ENCODE measurements around the gene CNTN4. TPM values are rescaled to one million over a fixed set of nuclear protein-coding genes. Genes with fewer than 3 reads are reported as not detected.

CNTN4 gene
- total and polyA plus RNA-seq, 2 donors (not counting 3 experiments of a cell fraction or from before 2014, with no cell fraction given): not detected

DNA sequence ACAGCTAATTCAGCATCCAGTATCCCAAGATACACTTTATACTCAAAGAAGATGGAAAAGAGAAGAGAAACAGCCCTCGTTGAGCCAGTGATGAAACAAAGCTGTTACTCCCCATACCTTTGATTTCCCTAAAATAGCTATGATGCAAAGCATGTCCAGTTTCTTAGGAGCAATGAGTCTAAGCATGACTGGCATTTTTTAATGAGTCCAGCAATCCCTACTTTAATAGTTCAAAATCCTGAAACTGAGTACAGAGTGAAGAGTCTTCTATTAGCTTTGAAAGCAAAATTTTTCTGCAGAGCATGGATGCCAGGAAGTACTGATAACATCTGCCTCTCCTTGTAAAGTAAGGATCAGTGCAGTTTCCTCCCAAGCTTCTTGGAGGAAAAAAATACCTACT lies 708.8 kb downstream of the CNTN4 start:
- CTCF ChIA-PET: no interaction called here
- TF ChIP-seq, protein P1, sequence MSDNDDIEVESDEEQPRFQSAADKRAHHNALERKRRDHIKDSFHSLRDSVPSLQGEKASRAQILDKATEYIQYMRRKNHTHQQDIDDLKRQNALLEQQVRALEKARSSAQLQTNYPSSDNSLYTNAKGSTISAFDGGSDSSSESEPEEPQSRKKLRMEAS (IDR thresholded peaks at IDR 0.05; ENCODE audit: insufficient read depth, insufficient read length): no peak
- TF ChIP-seq POLR2AphosphoS5 (IDR thresholded peaks at IDR 0.05; ENCODE audit: insufficient read depth, low read depth, low read length) (no peak), GATA2 (IDR thresholded peaks at IDR 0.05; ENCODE audit: insufficient read depth, insufficient read length, low read depth, low read length) (no peak), FOS (IDR thresholded peaks at IDR 0.05; ENCODE audit: borderline replicate concordance, insufficient read depth, low read length) (no peak), EZH2 (IDR thresholded peaks at IDR 0.05; ENCODE audit: borderline replicate concordance, low read depth, low read length, severe bottlenecking) (no peak), MYC (IDR thresholded peaks at IDR 0.05; ENCODE audit: low read depth, low read length) (no peak), POLR2A (IDR thresholded peaks at IDR 0.05; ENCODE audit: low read depth, low read length) (no peak), JUN (IDR thresholded peaks at IDR 0.05; ENCODE audit: borderline replicate concordance, insufficient read depth, insufficient read length, low read depth) (no peak)
- TF ChIP-seq, protein P2, sequence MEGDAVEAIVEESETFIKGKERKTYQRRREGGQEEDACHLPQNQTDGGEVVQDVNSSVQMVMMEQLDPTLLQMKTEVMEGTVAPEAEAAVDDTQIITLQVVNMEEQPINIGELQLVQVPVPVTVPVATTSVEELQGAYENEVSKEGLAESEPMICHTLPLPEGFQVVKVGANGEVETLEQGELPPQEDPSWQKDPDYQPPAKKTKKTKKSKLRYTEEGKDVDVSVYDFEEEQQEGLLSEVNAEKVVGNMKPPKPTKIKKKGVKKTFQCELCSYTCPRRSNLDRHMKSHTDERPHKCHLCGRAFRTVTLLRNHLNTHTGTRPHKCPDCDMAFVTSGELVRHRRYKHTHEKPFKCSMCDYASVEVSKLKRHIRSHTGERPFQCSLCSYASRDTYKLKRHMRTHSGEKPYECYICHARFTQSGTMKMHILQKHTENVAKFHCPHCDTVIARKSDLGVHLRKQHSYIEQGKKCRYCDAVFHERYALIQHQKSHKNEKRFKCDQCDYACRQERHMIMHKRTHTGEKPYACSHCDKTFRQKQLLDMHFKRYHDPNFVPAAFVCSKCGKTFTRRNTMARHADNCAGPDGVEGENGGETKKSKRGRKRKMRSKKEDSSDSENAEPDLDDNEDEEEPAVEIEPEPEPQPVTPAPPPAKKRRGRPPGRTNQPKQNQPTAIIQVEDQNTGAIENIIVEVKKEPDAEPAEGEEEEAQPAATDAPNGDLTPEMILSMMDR (IDR thresholded peaks at IDR 0.05; ENCODE audit: extremely low read depth in 1 of 2, insufficient read depth in 1 of 2, low read depth in 1 of 2, low read length in 2 of 2): no peak
- Histone ChIP-seq H3K79me2 (ENCODE audit: control insufficient read depth, insufficient read depth, low read length) (no peaks in the 10 kb centered on the region), H3K4me1 (ENCODE audit: control insufficient read depth, extremely low read depth, insufficient read depth, low read length) (no peaks in the 10 kb centered on the region), H4K20me1 (replicated peaks; ENCODE audit: control insufficient read depth, extremely low read depth, insufficient read depth, low read length) (no peaks in the 10 kb centered on the region), H3K4me2 (ENCODE audit: insufficient read depth, low read length) (no peak overlapping the region), H3K9me1 (replicated peaks; ENCODE audit: control insufficient read depth, extremely low read depth, insufficient read depth, low read length) (no peaks in the 10 kb centered on the region), H3K27me3 (ENCODE audit: control insufficient read depth in 2 of 2, insufficient read depth in 2 of 2, low read length in 2 of 2) (no peaks in the 10 kb centered on the region), H3K9me3 (replicated peaks; ENCODE audit: control insufficient read depth, insufficient read depth, low read length) (no peaks in the 10 kb centered on the region), H3K27ac (ENCODE audit: insufficient read depth, low read depth, low read length) (no peak overlapping the region), H3K4me3 (replicated peaks in 1 of 3; ENCODE audit: insufficient read depth in 1 of 3, low read depth in 1 of 3, low read length in 3 of 3) (no peak overlapping the region), H3K36me3 (ENCODE audit: control insufficient read depth in 2 of 2, extremely low read depth in 1 of 2, insufficient read depth in 2 of 2, low read length in 2 of 2) (no peaks in the 10 kb centered on the region), H3K9ac (replicated peaks; ENCODE audit: extremely low read depth, insufficient read depth, low read length) (no peak overlapping the region), H2AFZ (ENCODE audit: low read depth, low read length) (no peak overlapping the region)
- dilution Hi-C loops (cut with MboI; ENCODE audit: extremely low pct_ligation_motif_present, low sequenced_read_pairs): no loop called here
- POLR2A ChIA-PET: no interaction called here
- FAIRE-seq (no peak), DNase-seq (ENCODE audit: low read depth, low spot score) (no peak)
- no TSS peak for BruUV-seq (replicated peaks)
- intact Hi-C loops (cut with micrococcal nuclease): no loop called here

All from endothelial cell of umbilical vein (primary cell).